HG02678 (cell line): Measurements from ENCODE around the gene WAS.
A peak's percentile ranks its signal among the peaks of the same experiment; 100 is the strongest.
"Not testable (repeated sequence)": the region's sequence is repeated elsewhere in the genome, so short reads cannot be mapped to it uniquely, and the experiment has no call there.

ENCODE experiments used
- ATAC-seq: cut with Tn5 transposase; IDR thresholded peaks from one replicate; pipeline ENCODE4 v1.9.1; 2021; ENCODE audit warnings: mild to moderate bottlenecking, moderate library complexity; ENCODE audit not compliant: unreplicated experiment

WAS gene

GRCh38 chrX:48683411-48683982 lies at the start of gene WAS:
TSS of gene WAS (plus strand) at chrX:48683799. CDS start at chrX:48683854, 55 bp downstream.
- ATAC-seq, result peak; percentile 82

GRCh38 chrX:48636301-48636700 lies 47.3 kb upstream of the WAS start:
- ATAC-seq, result no peak

- ATAC-seq, result no peak
These were observed 46.8 kb upstream of the WAS start for GRCh38 chrX:48636776-48637175.

DNA sequence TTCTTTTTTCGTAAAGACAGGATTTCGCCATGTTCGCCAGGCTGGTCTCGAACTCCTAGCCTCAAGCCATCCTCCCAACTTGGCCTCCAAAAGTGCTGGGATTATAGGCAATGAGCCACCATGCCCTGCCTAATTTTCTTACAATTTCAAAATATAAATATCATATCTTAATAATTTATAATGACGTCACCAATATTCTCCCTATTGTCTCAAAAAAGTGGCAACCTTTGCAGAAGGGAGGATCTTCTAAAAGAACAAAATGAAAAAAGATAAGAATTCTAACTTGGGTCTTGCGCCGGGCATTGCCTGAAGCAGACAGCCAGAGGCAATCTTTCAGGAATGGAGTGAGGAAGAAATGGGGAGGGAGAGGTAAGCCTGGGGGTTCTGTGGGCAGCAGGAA lies 37.9 kb upstream of the WAS start:
- no peak for ATAC-seq

GRCh38 chrX:48648336-48648751 lies 35.3 kb upstream of the WAS start:
- no peak for ATAC-seq

DNA sequence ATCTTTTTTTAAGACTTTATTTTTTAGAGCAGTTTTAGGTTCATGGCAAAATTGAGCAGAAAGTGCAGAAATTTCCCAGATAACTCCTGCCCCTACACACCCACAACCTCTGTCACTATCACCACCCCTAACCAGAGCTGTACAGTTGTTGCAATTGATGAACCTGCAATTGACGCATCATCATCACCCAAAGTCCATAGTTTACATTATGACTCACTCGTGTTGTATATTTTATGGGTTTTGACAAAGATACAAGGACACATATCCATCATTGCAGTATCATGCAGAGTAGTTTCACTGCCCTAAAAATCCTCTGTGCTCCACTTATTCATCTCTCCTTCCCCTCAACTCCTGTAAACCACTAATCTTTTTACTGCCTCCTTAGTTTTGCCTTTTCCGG lies 34.5 kb upstream of the WAS start:
- ATAC-seq, result no peak

- ATAC-seq, result not testable (repeated sequence)
These were observed 31.5 kb upstream of the WAS start for GRCh38 chrX:48652055-48652579.

GRCh38 chrX:48654746-48655145 lies 28.9 kb upstream of the WAS start:
- not testable (repeated sequence) for ATAC-seq

DNA sequence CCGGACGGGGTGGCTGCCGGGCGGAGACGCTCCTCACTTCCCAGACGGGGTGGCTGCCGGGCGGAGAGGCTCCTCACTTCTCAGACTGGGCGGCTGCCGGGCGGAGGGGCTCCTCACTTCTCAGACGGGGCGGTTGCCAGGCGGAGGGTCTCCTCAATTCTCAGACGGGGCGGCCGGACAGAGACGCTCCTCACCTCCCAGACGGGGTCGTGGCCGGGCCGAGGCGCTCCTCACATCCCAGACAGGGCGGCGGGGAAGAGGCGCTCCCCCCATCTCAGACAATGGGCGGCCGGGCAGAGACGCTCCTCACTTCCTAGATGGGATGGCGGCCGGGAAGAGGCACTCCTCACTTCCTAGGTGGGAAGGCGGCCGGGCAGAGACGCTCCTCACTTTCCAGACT lies 23.9 kb upstream of the WAS start:
- not testable (repeated sequence) for ATAC-seq

- ATAC-seq, result no peak
These were observed 20.4 kb upstream of the WAS start for GRCh38 chrX:48663241-48663640.

DNA sequence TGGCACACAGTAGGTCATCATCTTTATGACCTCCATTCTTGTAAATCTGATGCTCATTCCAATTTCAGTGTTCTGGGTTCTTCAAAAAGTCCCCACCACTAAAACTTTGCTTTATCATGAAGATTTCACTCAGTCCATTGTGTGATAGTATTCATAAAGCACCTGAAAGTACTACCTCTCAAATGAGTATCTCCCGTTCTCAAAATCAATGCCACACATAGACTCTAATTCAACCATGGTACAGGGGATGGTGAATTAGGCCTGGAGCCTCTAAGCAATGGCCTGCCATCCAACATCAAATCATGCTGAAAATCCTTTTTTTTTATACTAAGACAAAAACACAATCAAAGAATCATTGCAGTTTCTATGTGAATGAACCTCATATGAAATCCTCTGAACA lies 19.4 kb upstream of the WAS start:
- no peak for ATAC-seq

DNA sequence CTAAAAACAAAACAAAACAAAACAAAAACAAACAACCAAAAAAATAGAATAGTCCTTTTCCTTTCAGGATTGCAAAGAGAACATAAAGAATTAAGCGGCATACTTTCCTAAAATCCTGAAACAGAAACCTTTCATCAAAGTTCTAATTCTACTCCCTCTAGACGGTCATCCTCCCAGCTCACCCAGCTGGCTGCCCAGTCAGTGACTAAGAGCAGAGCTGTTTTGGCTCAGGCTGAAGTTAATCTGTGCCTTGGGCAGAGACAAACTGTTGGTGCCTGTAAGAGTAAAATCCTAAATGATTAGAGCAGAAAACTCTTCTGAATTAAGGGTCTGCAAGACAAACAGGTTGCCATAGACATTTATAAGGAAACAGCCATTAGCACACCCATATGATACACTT lies 17.6 kb upstream of the WAS start:
- ATAC-seq, result no peak

DNA sequence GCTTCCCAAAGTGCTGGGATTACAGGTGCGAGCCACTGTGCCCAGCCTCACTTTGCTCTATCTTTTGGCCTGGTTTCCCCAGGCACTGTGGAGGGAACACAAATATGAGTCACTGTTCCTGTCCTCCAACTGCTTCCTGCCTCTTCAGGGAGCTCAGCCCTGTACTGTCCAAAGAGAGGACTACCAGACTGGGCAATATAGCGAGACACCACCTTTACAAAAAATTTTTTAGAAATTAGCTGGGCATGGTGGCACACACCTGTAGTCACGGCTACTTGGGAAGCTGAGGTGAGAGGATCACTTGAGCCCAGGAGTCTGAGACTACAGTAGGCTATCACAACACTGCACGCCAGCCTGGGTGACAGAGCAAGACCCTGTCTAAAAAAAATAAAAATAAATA lies 16.9 kb upstream of the WAS start:
- ATAC-seq, result no peak

- ATAC-seq, result no peak
These were observed 16.1 kb upstream of the WAS start for GRCh38 chrX:48667509-48667908.

DNA sequence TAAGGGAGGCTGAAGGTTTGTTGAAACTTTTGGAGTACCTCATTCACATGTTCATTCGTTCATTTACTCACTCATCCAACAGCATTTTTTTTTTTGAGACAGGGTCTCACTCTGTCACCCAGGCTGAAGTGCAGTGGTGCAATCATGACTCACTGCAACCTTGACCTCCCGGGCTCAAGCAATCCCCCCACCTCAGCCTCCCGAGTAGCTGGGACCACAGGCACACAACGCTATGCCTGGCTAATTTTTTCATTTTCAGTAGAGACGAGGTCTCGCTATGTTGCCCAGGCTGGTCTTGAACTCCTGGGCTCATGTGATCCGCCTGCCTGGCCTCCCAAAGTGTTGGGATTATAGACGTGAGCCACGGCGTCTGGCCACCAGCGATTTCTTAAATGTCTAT lies 15.4 kb upstream of the WAS start:
- ATAC-seq, result not testable (repeated sequence)

- peak; percentile 93 for ATAC-seq
These were observed 7.3 kb upstream of the WAS start for GRCh38 chrX:48676106-48676892.

DNA sequence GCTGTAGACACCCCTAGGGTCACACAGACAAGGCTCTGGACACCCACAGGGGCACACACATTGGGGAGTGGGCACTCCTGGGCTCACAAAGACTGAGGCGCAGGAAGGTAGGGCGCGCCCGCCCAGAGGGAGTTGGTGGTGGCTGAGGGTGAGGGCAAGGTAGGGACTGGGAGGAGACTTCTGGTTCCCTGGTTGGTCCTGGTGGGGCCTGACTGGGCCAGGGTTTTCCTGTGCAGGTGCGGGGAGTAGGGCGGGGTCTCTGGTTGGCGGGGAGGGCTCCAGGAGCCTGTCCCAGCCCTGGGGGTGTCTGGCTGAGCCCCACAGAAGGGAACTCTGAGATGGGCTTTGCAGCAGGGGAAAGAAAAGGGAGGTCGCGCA lies 6.7 kb upstream of the WAS start:
- peak; percentile 11 for ATAC-seq

DNA sequence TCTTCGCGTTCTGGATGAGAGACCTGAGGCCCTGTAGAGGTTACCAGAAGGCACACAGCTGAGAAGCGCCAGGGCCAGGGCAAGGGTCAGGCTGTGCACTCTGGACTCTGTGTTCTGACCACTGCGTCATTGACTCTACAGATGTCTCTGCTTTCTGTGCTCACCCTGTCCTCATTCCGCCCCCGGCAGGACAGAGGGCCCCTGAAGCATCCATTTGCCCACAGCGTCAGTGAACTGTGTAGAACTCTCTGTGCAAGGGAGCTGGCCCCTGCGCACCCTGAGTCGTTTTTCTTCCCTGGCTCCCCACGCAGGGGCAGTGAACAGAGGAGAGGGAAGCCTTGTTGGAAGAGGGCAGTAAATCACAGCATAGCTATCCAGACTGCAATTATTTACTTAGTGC lies 6.1 kb upstream of the WAS start:
- ATAC-seq, result no peak

GRCh38 chrX:48680467-48680866 lies 3.1 kb upstream of the WAS start:
- not testable (repeated sequence) for ATAC-seq

DNA sequence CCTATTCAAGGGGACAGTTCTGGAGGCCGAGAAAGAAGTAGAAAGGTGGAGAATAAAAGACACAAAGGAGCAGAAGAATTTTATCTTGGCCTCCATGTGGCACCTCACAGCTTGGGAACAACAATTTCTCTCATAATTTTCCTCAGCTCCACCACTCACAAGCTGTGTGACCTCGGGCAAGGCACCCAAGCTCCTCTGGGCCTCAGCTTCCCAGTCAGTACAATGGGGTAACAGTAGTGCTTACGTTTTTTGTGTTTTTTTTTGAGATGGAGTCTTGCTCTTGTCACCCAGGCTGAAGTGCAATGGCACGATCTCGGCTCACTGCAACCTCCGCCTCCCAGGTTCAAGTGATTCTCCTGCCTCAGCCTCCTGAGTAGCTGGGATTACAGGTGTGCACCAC lies 2.7 kb upstream of the WAS start:
- ATAC-seq, result not testable (repeated sequence)

DNA sequence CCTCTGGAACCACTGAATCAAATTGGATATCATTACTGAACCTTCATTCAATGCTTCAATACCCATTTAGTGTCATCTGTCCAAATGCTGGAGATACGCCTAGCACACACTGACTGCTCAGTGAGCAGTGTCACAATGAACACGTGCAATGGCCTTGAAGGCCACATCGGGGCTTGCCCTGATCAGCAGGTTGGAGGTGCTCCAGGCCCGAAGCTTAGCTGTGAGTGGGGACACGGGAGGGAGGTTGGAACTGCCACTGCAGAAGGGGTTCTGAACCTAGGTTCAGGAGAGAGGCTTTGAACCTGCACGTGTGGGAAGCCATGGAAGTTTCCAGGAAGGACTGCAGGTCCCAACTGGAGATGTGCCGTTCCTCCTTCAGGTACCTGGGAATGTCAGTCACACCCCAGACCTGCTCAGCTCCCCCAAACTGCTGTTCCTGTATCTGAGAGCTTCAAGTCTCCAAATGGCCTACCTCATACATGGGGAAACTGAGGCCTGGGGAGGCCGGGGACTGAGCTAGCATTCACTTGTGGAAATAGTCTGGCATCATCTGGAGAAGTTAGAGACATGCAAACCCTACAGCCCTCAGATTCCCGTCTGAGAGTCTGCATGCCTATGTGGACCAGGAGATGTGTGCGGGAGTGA lies 1.9 kb upstream of the WAS start:
- ATAC-seq, result no peak

DNA sequence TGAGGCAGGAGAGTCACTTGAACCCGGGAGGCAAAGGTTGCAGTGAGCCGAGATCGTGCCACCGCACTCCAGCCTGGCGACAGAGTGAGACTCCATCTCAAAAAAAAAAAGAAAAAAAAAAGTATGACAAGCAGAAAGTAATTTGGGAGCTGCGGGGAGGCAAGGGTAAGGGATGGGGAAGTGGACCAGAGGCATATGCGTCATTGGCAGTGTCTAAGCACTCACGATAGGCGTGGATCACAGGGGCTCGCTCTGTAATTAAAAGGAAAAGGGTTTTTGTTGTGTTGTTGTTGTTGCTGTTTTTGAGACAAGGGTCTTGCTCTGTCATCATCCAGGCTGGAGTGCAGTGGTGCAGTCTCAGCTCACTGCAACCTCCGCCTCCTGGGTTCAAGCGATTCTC lies 804 bp upstream of the WAS start:
- not testable (repeated sequence) for ATAC-seq
